ENCODE results near the gene RAPGEF5. TPM values are rescaled to one million over a fixed set of nuclear protein-coding genes. Genes with fewer than 3 reads are reported as not detected.

RAPGEF5 gene, protein sequence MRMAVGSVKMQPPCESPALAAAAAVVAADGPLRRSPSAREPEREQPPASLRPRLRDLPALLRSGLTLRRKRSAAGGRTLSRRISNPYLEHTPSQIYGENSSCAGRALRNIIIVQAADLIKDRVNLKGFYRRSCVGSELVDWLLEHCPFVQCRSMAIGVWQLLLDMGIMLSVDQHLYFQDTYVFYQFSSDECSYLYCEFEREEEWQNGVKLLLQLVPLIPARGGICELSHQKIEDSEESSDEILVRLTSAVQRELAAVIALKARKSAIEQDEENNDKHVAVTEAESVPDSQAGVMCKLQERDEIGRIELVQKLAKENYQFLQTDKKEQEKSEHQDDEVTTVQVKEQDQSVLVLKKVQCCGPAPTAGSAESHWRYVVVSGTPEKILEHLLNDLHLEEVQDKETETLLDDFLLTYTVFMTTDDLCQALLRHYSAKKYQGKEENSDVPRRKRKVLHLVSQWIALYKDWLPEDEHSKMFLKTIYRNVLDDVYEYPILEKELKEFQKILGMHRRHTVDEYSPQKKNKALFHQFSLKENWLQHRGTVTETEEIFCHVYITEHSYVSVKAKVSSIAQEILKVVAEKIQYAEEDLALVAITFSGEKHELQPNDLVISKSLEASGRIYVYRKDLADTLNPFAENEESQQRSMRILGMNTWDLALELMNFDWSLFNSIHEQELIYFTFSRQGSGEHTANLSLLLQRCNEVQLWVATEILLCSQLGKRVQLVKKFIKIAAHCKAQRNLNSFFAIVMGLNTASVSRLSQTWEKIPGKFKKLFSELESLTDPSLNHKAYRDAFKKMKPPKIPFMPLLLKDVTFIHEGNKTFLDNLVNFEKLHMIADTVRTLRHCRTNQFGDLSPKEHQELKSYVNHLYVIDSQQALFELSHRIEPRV
- under 1 TPM; 0.42 to 0.63 TPM for total RNA-seq

DNA sequence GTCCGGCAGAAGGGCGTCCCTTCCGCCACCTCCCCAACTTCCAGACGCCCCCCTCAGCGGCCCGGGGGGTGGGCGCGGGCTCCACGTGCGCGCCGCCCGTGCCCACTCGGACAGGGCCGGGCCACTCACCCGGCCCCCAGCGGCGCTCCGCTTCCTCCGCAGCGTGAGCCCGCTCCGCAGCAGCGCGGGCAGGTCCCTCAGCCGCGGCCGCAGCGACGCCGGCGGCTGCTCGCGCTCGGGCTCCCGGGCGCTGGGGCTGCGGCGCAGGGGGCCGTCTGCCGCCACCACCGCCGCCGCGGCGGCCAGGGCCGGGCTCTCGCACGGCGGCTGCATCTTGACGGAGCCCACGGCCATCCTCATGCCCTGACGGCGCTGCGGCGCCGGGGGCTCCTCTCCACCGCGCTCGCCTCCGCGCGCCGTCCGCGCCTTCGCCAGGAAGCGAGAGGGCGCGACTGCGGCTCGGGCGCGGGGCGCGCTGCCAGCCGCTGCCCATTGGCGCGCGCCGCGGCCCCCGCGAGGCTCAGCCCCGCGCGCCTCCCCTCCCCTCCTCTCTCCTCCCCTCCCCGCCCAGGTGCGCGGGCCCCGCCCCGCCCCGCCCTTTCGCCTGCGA lies at the start of gene RAPGEF5:
Gene RAPGEF5, minus strand, starts transcription at position 454 of the 610 bp plus-strand sequence. Its CDS starts 94 bp downstream, at position 360.
- ChIA-PET CTCF (no interaction called here), POLR2A (no interaction called here)
- H3K4me3 Mint-ChIP-seq = peak within 1 kb of the TSS; percentile 66
- no peak within 1 kb of the TSS for H3K27ac Mint-ChIP-seq
- DNase-seq (no peak), ATAC-seq (peak; percentile 76)
- peaks cover 9% of the 10 kb centered on the region for H3K4me1 Mint-ChIP-seq (ENCODE audit: low read depth)
- peaks cover 13% of the 10 kb centered on the region for H3K9me3 Mint-ChIP-seq (ENCODE audit: insufficient read depth)
- H3K36me3 Mint-ChIP-seq (ENCODE audit: low read depth) = no peaks in the 10 kb centered on the region
- peaks cover 57% of the 10 kb centered on the region for H3K27me3 Mint-ChIP-seq (ENCODE audit: low read depth)

DNA sequence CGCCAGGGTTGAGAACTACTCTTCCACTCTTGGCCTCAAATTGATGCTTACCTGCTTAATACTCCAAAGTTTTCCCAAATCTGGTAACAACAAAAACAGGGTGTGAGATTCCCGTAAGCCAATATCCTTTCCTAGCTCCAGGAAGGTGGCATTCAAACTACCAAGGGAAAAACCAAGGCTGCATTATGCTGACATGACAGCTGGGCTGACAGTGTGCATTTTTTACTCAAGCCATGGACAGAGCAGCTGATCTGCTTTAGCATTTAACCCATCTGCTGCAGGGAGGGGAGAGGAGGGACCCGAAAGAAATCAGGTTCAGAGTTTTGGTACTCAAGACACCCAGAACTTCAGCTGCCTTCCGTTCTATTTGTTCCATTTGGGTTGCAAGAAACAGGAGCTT lies 49.8 kb upstream of the RAPGEF5 start:
- CTCF ChIA-PET = no interaction called here
- DNase-seq (no peak), ATAC-seq (no peak)
- H3K27me3 Mint-ChIP-seq (ENCODE audit: low read depth) = peaks cover 11% of the 10 kb centered on the region
- H3K9me3 Mint-ChIP-seq (ENCODE audit: insufficient read depth) = no peaks in the 10 kb centered on the region
- no peak overlapping the region for H3K27ac Mint-ChIP-seq
- H3K36me3 Mint-ChIP-seq (ENCODE audit: low read depth) = peaks cover 4% of the 10 kb centered on the region
- POLR2A ChIA-PET = no interaction called here
- H3K4me1 Mint-ChIP-seq (ENCODE audit: low read depth) = peaks cover 19% of the 10 kb centered on the region
- no peak overlapping the region for H3K4me3 Mint-ChIP-seq

DNA sequence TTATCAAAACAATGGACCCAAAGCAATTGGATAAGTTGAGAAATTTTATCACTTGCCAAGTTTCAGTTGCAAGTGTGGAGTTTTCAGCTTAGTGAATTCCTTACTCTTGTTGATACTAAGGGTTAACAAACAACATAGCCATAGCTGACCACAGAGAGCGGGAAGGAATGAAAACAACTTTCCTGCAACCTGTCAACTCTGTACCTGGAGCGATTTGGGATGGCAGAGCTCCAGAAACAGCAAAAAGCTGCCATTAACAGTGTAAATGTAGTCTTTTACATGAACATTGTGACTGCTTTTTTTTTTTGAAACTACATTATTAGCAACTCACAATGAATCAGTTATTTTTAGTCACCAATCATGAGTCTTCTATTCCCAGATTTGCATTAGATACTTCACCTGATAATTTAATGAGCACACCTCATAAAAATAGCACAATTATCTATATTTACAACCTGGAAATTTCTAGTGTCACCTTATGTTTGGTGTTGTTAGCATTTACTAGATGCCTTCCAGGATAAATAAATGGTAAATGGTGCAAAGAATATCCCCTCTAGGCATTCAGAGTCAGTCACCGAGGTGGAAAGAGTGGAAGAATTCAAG lies 47.6 kb upstream of the RAPGEF5 start:
- DNase-seq (no peak), ATAC-seq (no peak)
- Mint-ChIP-seq H3K4me1 (ENCODE audit: low read depth) (peaks cover 21% of the 10 kb centered on the region), H3K9me3 (ENCODE audit: insufficient read depth) (no peaks in the 10 kb centered on the region), H3K36me3 (ENCODE audit: low read depth) (peaks cover 5% of the 10 kb centered on the region), H3K27ac (no peak overlapping the region), H3K27me3 (ENCODE audit: low read depth) (peaks cover 11% of the 10 kb centered on the region), H3K4me3 (no peak overlapping the region)
- ChIA-PET CTCF (no interaction called here), POLR2A (no interaction called here)

DNA sequence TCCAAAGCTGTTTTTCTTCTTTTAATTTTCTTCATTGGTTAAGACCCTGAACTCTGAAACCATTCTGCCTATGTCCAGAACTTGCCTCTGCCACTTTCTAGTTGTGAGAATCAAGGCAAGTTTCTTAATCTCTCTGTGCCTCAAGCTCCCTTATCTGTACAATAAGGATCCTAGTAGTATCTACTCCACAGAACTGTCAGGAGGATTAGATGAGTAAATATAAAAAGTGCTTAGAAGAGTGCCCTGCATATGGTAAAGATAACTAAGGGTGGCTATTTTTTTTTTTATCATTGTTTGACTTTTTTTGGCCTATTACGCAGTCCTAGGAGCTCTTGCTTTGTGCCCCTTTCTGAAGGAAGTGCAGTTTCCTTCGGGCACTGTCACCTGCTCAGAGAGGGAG lies 46.4 kb upstream of the RAPGEF5 start:
- POLR2A ChIA-PET = no interaction called here

DNA sequence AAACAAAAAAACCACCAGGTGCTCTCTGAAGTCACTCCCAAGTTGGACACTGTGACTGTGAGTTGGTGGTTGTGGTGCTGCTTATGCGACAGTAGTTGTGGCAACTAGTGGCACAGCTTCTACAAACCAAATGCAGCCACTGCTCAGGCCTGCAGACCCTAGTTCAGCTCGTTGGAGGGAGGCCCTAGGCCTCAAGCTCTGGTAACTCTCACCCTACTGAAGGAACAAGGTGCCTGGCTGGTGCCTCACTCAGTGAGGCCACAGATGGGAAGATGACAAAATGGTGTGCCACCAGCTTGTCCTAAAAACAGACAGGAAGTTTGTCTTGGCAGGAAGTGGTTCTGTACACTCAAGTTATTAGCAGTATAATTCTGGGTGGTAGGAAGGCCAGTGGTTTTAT lies 45.3 kb upstream of the RAPGEF5 start:
- DNase-seq (peak; percentile 39), ATAC-seq (peak; percentile 53)
- H3K9me3 Mint-ChIP-seq (ENCODE audit: insufficient read depth) = no peaks in the 10 kb centered on the region
- ChIA-PET CTCF (interaction anchor here (0.6 to 0.8 kb wide), 2 partner anchors 38 to 292 kb away, joined by 3 read pairs; no protein-coding TSS in a partner anchor), POLR2A (interaction anchor here (0.5 to 0.6 kb wide), 2 partner anchors 12 to 285 kb away, joined by 3 to 7 read pairs; no protein-coding TSS in a partner anchor)
- H3K4me3 Mint-ChIP-seq = no peak overlapping the region
- H3K36me3 Mint-ChIP-seq (ENCODE audit: low read depth) = peaks cover 5% of the 10 kb centered on the region
- peak overlapping the region; percentile 82 for H3K27ac Mint-ChIP-seq
- peaks cover 4% of the 10 kb centered on the region for H3K27me3 Mint-ChIP-seq (ENCODE audit: low read depth)
- H3K4me1 Mint-ChIP-seq (ENCODE audit: low read depth) = peaks cover 21% of the 10 kb centered on the region

More for the DNA sequence above, 46.4 kb upstream of the RAPGEF5 start:
- DNase-seq (no peak), ATAC-seq (no peak)
- peaks cover 5% of the 10 kb centered on the region for H3K36me3 Mint-ChIP-seq (ENCODE audit: low read depth)
- H3K27ac Mint-ChIP-seq = peak overlapping the region; percentile 11
- peaks cover 4% of the 10 kb centered on the region for H3K27me3 Mint-ChIP-seq (ENCODE audit: low read depth)
- peaks cover 21% of the 10 kb centered on the region for H3K4me1 Mint-ChIP-seq (ENCODE audit: low read depth)
- CTCF ChIA-PET = no interaction called here
- H3K9me3 Mint-ChIP-seq (ENCODE audit: insufficient read depth) = no peaks in the 10 kb centered on the region
- H3K4me3 Mint-ChIP-seq = no peak overlapping the region

DNA sequence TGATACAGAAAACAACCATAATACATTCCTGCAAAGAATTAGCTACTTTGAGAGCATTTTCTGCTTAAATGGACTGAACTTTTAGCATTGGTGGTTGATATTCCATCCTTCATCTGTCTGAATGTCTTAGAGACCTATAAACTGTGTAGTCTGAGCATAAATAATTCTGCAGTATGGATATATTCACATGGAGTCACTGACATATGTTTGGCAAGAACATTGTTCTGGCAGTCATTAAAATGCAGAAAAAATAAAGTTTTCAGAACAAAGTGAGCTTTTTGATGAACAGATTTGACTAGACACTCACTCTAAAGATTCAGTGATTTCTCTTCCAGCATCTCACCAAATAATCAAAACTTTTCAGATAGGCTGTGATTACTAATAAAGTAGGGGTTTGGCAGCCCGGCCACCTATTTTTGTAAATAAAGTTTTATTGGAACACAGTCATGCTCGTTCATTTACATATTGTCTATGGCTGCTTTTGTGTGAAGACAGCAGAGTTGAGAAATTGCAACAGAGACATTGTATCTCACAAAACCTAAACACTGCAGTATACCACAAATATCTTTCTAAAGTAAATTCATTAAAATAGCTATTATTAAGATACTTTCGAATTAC lies 44.1 kb upstream of the RAPGEF5 start:
- POLR2A ChIA-PET = no interaction called here
- Mint-ChIP-seq H3K9me3 (ENCODE audit: insufficient read depth) (no peaks in the 10 kb centered on the region), H3K4me1 (ENCODE audit: low read depth) (peaks cover 21% of the 10 kb centered on the region), H3K4me3 (no peak overlapping the region), H3K27me3 (ENCODE audit: low read depth) (peaks cover 6% of the 10 kb centered on the region), H3K27ac (no peak overlapping the region), H3K36me3 (ENCODE audit: low read depth) (peaks cover 5% of the 10 kb centered on the region)
- ATAC-seq (no peak), DNase-seq (no peak)
- CTCF ChIA-PET = interaction anchor here (0.8 kb wide), 1 partner anchor 291 kb away, joined by 3 read pairs; no protein-coding TSS in a partner anchor

DNA sequence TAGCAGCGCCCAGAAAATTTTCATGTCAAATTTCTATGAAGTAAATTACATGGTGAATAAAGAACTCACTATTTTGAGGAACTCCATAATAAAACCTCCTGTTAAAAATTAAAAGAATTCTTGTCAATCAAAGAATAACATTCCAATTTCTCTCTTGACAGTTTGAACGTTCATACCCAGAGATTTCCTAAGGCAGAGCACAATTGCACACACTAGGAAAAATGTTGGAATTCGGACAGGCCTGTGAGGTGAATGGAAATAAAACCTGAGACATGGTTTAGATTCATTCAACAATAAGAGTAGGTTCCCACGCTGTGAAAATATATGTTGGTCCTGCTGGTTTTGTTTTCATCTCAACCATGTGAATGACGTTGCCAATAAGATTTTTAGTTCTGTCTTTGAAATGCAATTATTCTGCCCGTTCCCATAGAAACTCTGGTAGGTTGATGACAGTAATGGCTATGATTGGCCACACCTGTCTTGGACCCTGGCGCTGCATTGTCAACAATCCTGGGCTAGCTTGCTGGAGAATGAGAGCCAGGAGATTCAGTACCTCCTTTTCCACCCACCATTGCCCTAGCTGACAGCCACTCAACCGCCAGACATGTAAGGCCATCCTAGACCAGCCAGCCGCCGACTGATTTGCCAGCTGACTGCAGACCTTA lies 43.3 kb upstream of the RAPGEF5 start:
- ChIA-PET POLR2A (no interaction called here), CTCF (no interaction called here)
- Mint-ChIP-seq H3K4me3 (no peak overlapping the region), H3K9me3 (ENCODE audit: insufficient read depth) (no peaks in the 10 kb centered on the region), H3K27me3 (ENCODE audit: low read depth) (peaks cover 6% of the 10 kb centered on the region), H3K36me3 (ENCODE audit: low read depth) (peaks cover 5% of the 10 kb centered on the region), H3K27ac (no peak overlapping the region), H3K4me1 (ENCODE audit: low read depth) (peaks cover 21% of the 10 kb centered on the region)
- ATAC-seq = no peak
- no peak for DNase-seq

DNA sequence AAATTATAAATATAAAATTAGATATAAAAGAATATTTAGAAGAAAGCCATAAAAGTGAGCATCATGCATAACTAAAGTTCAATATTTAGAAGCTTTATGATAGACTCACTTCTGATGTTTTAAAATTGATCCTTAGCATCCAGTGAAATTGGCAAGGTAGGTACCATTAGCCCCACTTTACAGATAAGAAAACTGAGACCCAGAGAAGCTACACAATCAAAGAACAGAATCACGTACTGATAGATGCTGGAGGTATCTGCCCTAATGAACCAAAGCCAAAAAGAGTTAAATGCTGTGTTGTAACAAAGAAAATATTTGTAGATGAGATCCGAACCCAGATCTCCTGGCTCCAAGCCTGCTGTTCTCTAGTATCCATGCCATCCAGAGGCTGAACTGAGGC lies 42.6 kb upstream of the RAPGEF5 start:
- no peak overlapping the region for H3K4me3 Mint-ChIP-seq
- peaks cover 5% of the 10 kb centered on the region for H3K36me3 Mint-ChIP-seq (ENCODE audit: low read depth)
- ChIA-PET CTCF (no interaction called here), POLR2A (no interaction called here)
- peaks cover 21% of the 10 kb centered on the region for H3K4me1 Mint-ChIP-seq (ENCODE audit: low read depth)
- H3K27me3 Mint-ChIP-seq (ENCODE audit: low read depth) = peaks cover 6% of the 10 kb centered on the region
- H3K9me3 Mint-ChIP-seq (ENCODE audit: insufficient read depth) = no peaks in the 10 kb centered on the region
- ATAC-seq = no peak
- no peak overlapping the region for H3K27ac Mint-ChIP-seq
- no peak for DNase-seq

DNA sequence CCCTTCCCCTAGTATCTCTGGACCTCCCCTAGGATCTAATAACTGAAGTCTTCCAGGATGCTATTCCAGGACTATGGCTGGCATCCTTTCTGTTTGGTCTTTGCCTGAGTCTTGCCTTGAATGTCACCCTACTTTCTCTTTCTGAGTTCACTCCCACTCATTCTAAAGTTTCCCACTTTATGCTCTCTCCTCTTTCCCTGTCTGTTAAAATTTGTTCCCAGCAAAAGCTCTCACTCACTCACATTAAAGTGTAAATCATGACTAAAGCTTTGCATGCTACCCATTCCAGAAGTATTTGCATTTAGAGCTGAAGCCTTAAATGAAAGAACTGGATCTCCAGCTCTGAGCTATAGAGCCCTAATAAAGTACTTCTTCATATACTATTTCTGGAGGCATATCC lies 42.1 kb upstream of the RAPGEF5 start:
- Mint-ChIP-seq H3K4me3 (no peak overlapping the region), H3K9me3 (ENCODE audit: insufficient read depth) (no peaks in the 10 kb centered on the region), H3K27ac (no peak overlapping the region), H3K27me3 (ENCODE audit: low read depth) (peaks cover 6% of the 10 kb centered on the region), H3K36me3 (ENCODE audit: low read depth) (peaks cover 5% of the 10 kb centered on the region), H3K4me1 (ENCODE audit: low read depth) (peaks cover 21% of the 10 kb centered on the region)
- ATAC-seq = no peak
- POLR2A ChIA-PET = no interaction called here
- no peak for DNase-seq
- CTCF ChIA-PET = no interaction called here

DNA sequence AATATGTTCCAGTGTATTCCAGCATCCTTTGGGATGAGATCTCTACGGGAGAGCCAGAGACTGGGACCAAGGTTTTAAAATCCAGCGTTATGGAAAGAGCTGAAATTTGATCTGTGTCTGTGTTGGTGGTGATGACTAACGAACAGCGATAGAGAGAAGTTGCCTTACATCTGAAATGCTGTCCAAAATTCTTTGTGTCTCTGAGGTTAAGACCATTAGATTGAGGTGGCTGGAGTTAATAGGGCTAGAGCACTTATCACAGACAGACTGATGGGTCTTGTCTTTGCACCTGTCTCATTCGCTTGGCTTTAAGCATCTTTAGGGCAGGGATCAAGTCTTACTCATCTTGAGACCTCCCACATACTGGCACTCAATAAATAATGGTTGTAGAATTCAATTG lies 41.0 kb upstream of the RAPGEF5 start:
- Mint-ChIP-seq H3K4me3 (no peak overlapping the region), H3K36me3 (ENCODE audit: low read depth) (peaks cover 5% of the 10 kb centered on the region), H3K9me3 (ENCODE audit: insufficient read depth) (no peaks in the 10 kb centered on the region), H3K27ac (no peak overlapping the region), H3K4me1 (ENCODE audit: low read depth) (peaks cover 14% of the 10 kb centered on the region), H3K27me3 (ENCODE audit: low read depth) (peaks cover 6% of the 10 kb centered on the region)
- CTCF ChIA-PET = no interaction called here
- ATAC-seq (no peak), DNase-seq (no peak)
- POLR2A ChIA-PET = no interaction called here

DNA sequence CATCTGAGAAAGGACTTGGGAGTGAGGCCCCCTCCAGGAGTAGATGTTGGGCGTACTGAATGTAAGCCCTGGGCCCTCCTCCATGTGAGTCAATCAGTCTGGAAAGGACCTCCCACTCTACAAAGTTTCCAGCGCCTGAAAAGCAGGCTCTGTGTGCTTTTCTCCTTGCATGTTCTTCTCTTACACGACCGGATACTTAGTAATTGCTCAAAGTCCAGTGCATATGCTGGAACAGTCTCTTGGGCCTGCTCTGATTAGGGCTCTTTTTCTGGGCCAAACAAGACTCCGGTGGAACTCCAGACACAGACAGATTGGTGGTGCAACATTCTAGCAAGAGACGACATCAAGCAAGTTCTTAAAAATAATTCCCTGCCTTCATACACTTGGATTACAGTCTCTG lies 38.3 kb upstream of the RAPGEF5 start:
- POLR2A ChIA-PET = no interaction called here
- H3K27ac Mint-ChIP-seq = no peak overlapping the region
- no peak for ATAC-seq

More for the DNA sequence above, 38.3 kb upstream of the RAPGEF5 start:
- DNase-seq = no peak
- peaks cover 6% of the 10 kb centered on the region for H3K4me1 Mint-ChIP-seq (ENCODE audit: low read depth)
- CTCF ChIA-PET = no interaction called here
- H3K9me3 Mint-ChIP-seq (ENCODE audit: insufficient read depth) = no peaks in the 10 kb centered on the region
- peaks cover 5% of the 10 kb centered on the region for H3K27me3 Mint-ChIP-seq (ENCODE audit: low read depth)
- H3K36me3 Mint-ChIP-seq (ENCODE audit: low read depth) = no peaks in the 10 kb centered on the region
- H3K4me3 Mint-ChIP-seq = no peak overlapping the region
